SU-DHL-6 (cell line): ENCODE measurements around the gene COX5A.

ENCODE experiments used
- H2AFZ ChIP-seq: fragments of 200-600 bp; sonication (generic); 2 replicates; pipeline ENCODE4 v1.6.1; 2014; ENCODE audit warnings: low read depth, mild to moderate bottlenecking, moderate library complexity, mixed read lengths, antibody characterized with exemption, low read length; ENCODE audit not compliant: severe bottlenecking
- H3F3A ChIP-seq: fragments of 200-600 bp; shearing (Covaris generic); 2 replicates; pipeline ENCODE4 v1.6.0; 2016; ENCODE audit warnings: antibody characterized with exemption, mild to moderate bottlenecking; ENCODE audit not compliant: insufficient read depth
- H3K27ac ChIP-seq: fragments of 200-600 bp; sonication (generic); 2 replicates; pipeline ENCODE4 v1.5.1; 2016; ENCODE audit warnings: low read depth, mild to moderate bottlenecking, low read length, moderate library complexity, mixed read lengths
- H3K27me3 ChIP-seq: fragments of 200-600 bp; sonication (generic), shearing (Covaris generic); 2 replicates; pipeline ENCODE4 v1.6.0; 2014; ENCODE audit warnings: mild to moderate bottlenecking, low read length
- H3K36me3 ChIP-seq: fragments of 200-600 bp; sonication (generic); 2 replicates; pipeline ENCODE4 v1.6.1; 2014; ENCODE audit warnings: mild to moderate bottlenecking, low read length, mixed read lengths
- H3K4me2 ChIP-seq: fragments of 300-600, 200-600 bp; shearing (Covaris generic), sonication (generic); 2 replicates; pipeline ENCODE4 v1.6.0; 2014; ENCODE audit warnings: low read length, low read depth, mild to moderate bottlenecking; ENCODE audit not compliant: poor library complexity, severe bottlenecking
- H3K4me3 ChIP-seq: fragments of 200-600 bp; sonication (generic); 2 replicates; pipeline ENCODE4 v1.5.1; 2014; ENCODE audit warnings: antibody characterized with exemption, low read length, mild to moderate bottlenecking, mixed read lengths; ENCODE audit not compliant: insufficient read depth, poor library complexity, severe bottlenecking
- H3K79me2 ChIP-seq: fragments of 200-600 bp; sonication (generic); 2 replicates; pipeline ENCODE4 v1.6.1; 2014; ENCODE audit warnings: mild to moderate bottlenecking, low read length, moderate library complexity; ENCODE audit not compliant: insufficient read depth
- H3K9ac ChIP-seq: fragments of 200-600 bp; sonication (generic); 2 replicates; pipeline ENCODE4 v1.7.0; 2014; ENCODE audit warnings: mild to moderate bottlenecking, low read length
- H3K9me2 ChIP-seq: fragments of 200-600 bp; sonication (generic); replicated peaks from 2 replicates; pipeline ENCODE4 v1.6.1; 2014; ENCODE audit warnings: low read length; ENCODE audit not compliant: insufficient read depth
- H3K9me3 ChIP-seq: fragments of 200-600 bp; sonication (generic); 2 replicates; pipeline ENCODE4 v1.6.1; 2014; ENCODE audit warnings: low read length, mixed read lengths; ENCODE audit not compliant: insufficient read depth
- H4K20me1 ChIP-seq: fragments of 200-600 bp; sonication (generic); 2 replicates; pipeline ENCODE4 v1.6.1; 2014; ENCODE audit warnings: low read depth, mild to moderate bottlenecking, antibody characterized with exemption, low read length, moderate library complexity, mixed read lengths
- CTCF ChIP-seq: fragments of 200-600 bp; sonication (generic); IDR thresholded peaks from one replicate; pipeline ENCODE4 v1.5.1; 2017; ENCODE audit warnings: antibody characterized with exemption, mild to moderate bottlenecking, low read length, moderate library complexity; ENCODE audit not compliant: insufficient read depth, poor library complexity, severe bottlenecking
- EZH2phosphoT487 ChIP-seq: fragments of 200-600 bp; sonication (generic), shearing (Covaris generic); conservative IDR thresholded peaks from 2 replicates; pipeline ENCODE4 v1.6.1; 2018; ENCODE audit warnings: mild to moderate bottlenecking, antibody characterized with exemption, low read length, moderate library complexity, mixed read lengths

COX5A gene

GRCh38 chr15:74967670-74968069 is 29.8 kb upstream of the COX5A start:
- H3K27ac ChIP-seq: no peak overlapping the region
- TF ChIP-seq CTCF: no peak
- no peak for TF ChIP-seq EZH2phosphoT487
- no peaks in the 10 kb centered on the region for H3K9me2 ChIP-seq
- H3F3A ChIP-seq: no peaks in the 10 kb centered on the region
- no peak overlapping the region for H3K9ac ChIP-seq
- H2AFZ ChIP-seq: no peak overlapping the region
- H3K4me2 ChIP-seq: no peak overlapping the region
- no peak overlapping the region for H3K4me3 ChIP-seq
- H3K36me3 ChIP-seq: no peaks in the 10 kb centered on the region
- H3K27me3 ChIP-seq: no peaks in the 10 kb centered on the region
- H3K9me3 ChIP-seq: no peaks in the 10 kb centered on the region
- H3K79me2 ChIP-seq: no peaks in the 10 kb centered on the region
- H4K20me1 ChIP-seq: no peaks in the 10 kb centered on the region

GRCh38 chr15:74964794-74965193 is 26.9 kb upstream of the COX5A start:
- Histone ChIP-seq H2AFZ (no peak overlapping the region), H4K20me1 (no peaks in the 10 kb centered on the region), H3K9ac (no peak overlapping the region), H3K79me2 (no peaks in the 10 kb centered on the region), H3K4me2 (no peak overlapping the region), H3K4me3 (no peak overlapping the region), H3K9me2 (no peaks in the 10 kb centered on the region), H3K27me3 (no peaks in the 10 kb centered on the region), H3K36me3 (no peaks in the 10 kb centered on the region), H3K9me3 (no peaks in the 10 kb centered on the region), H3K27ac (no peak overlapping the region), H3F3A (no peaks in the 10 kb centered on the region)
- TF ChIP-seq CTCF (no peak), EZH2phosphoT487 (no peak)

- H4K20me1 ChIP-seq: no peaks in the 10 kb centered on the region
- H3K27me3 ChIP-seq: no peaks in the 10 kb centered on the region
- no peak overlapping the region for H2AFZ ChIP-seq
- TF ChIP-seq EZH2phosphoT487 (no peak), CTCF (no peak)
- no peaks in the 10 kb centered on the region for H3K9me2 ChIP-seq
- H3F3A ChIP-seq: no peaks in the 10 kb centered on the region
- H3K36me3 ChIP-seq: no peaks in the 10 kb centered on the region
- H3K4me3 ChIP-seq: no peak overlapping the region
- no peak overlapping the region for H3K27ac ChIP-seq
- H3K4me2 ChIP-seq: no peak overlapping the region
- no peaks in the 10 kb centered on the region for H3K9me3 ChIP-seq
- H3K9ac ChIP-seq: no peak overlapping the region
- no peaks in the 10 kb centered on the region for H3K79me2 ChIP-seq
These were observed 25.3 kb upstream of the COX5A start for GRCh38 chr15:74963213-74963612.

- Histone ChIP-seq H3K9ac (no peak overlapping the region), H3K27ac (no peak overlapping the region), H3K36me3 (no peaks in the 10 kb centered on the region), H3F3A (no peaks in the 10 kb centered on the region), H4K20me1 (no peaks in the 10 kb centered on the region), H3K4me2 (no peak overlapping the region), H3K4me3 (no peak overlapping the region), H2AFZ (no peak overlapping the region), H3K79me2 (no peaks in the 10 kb centered on the region), H3K9me3 (no peaks in the 10 kb centered on the region), H3K27me3 (no peaks in the 10 kb centered on the region), H3K9me2 (no peaks in the 10 kb centered on the region)
- TF ChIP-seq CTCF: no peak
- TF ChIP-seq EZH2phosphoT487: no peak
These were observed 24.8 kb upstream of the COX5A start for GRCh38 chr15:74962671-74963070.
